ENCODE data around the gene STX2. TPM values are rescaled to one million over a fixed set of nuclear protein-coding genes. Genes with fewer than 3 reads are reported as not detected.

STX2 gene
- total RNA-seq, 1 donor from 2014 or later = 15.9 TPM

DNA sequence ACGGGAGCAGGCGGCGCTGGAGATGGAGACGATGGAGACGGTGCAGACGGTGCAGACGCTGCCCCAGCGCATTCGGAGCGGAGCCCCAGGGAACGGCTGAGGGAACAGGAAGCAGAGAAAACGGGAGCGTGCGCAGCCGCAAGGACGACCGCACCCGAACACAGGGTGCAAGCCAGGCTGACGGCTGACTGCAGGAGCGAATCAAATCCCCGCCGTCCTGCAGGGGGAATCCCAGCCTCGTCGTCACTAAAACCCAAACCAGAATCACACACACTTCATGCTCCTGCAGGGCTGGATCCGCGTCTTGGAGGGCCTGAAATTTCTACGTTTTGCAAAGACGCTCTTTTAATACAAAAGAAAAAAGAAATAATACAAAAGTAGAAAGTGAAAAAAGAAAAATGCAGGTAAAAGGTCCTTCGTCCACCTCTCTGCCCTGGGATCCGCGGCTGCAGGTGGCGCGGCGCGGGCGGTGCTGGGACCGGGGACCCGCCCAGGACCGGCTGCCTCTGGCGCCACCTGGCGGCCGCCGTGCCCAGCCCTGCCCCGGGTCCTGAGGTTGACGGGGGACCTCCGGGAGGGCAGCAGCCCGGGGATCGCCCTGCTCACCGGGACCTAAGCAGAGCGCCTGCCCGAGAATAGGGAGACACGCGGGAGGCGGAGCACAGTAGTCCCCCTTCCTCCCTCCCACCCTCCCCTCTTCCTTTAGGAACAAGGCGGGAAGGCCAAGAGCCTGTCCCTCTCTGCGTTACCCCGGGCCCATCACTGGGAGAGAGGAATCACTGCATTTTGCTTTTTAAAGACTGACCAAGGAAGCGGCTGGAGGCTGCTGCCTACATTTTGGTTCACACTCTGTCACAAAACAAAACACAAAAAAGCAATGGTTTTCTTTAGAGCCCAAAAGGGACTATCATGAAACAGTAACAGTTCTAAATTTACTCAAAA is 20.1 kb downstream of the STX2 start:
- peaks cover 5% of the 10 kb centered on the region for H3K4me1 Mint-ChIP-seq (ENCODE audit: low read depth)
- peak; percentile 72 for DNase-seq (ENCODE audit: low spot score)
- H3K36me3 Mint-ChIP-seq (ENCODE audit: low read depth) = peaks cover 21% of the 10 kb centered on the region
- no peaks in the 10 kb centered on the region for H3K27me3 Mint-ChIP-seq (ENCODE audit: insufficient read depth)
- peak overlapping the region; percentile 85 for H3K4me3 Mint-ChIP-seq
- peak overlapping the region; percentile 77 for H3K27ac Mint-ChIP-seq
- no peaks in the 10 kb centered on the region for H3K9me3 Mint-ChIP-seq
- intact Hi-C loops (cut with micrococcal nuclease) = loop anchor here (1.0 to 2.0 kb wide), 4 partner anchors 20 to 58 kb away; partner anchors contain the start of gene STX2

DNA sequence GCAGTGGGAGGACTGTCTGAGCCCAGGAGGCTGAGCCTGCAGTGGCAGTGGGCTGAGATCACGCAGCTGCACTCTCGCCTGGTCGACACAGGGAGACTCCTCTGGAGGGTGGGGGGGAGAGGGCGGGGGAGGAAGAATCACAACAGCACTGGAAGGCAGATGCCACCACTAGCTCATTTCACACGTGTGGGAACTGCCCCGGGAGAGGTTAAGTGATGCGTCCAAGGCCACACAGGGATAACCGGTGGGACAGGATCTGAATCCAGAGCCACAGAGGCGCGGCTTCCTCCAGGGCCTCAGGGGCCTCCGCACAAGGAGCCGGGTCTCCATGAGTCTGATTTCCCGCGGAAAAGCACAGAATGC is 20.8 kb downstream of the STX2 start:
- Mint-ChIP-seq H3K9me3 (no peaks in the 10 kb centered on the region), H3K27ac (peak overlapping the region; percentile 77)

GRCh38 chr12:130817804-130818203 is 21.2 kb downstream of the STX2 start:
- H3K27ac Mint-ChIP-seq = no peak overlapping the region
- H3K4me1 Mint-ChIP-seq (ENCODE audit: low read depth) = peaks cover 5% of the 10 kb centered on the region
- H3K27me3 Mint-ChIP-seq (ENCODE audit: insufficient read depth) = no peaks in the 10 kb centered on the region
- peak overlapping the region; percentile 53 for H3K4me3 Mint-ChIP-seq
- no peaks in the 10 kb centered on the region for H3K9me3 Mint-ChIP-seq
- intact Hi-C loops (cut with micrococcal nuclease) = loop anchor here (2.0 kb wide), 1 partner anchor 21 kb away; no protein-coding TSS in a partner anchor
- DNase-seq (ENCODE audit: low spot score) = no peak
- peaks cover 18% of the 10 kb centered on the region for H3K36me3 Mint-ChIP-seq (ENCODE audit: low read depth)

More for the DNA sequence above, 20.8 kb downstream of the STX2 start:
- H3K4me1 Mint-ChIP-seq (ENCODE audit: low read depth) = peaks cover 5% of the 10 kb centered on the region
- H3K27me3 Mint-ChIP-seq (ENCODE audit: insufficient read depth) = no peaks in the 10 kb centered on the region
- peaks cover 19% of the 10 kb centered on the region for H3K36me3 Mint-ChIP-seq (ENCODE audit: low read depth)
- H3K4me3 Mint-ChIP-seq = peak overlapping the region; percentile 85
- DNase-seq (ENCODE audit: low spot score) = no peak
- intact Hi-C loops (cut with micrococcal nuclease) = loop anchor here (2.0 kb wide), 1 partner anchor 21 kb away; no protein-coding TSS in a partner anchor

- DNase-seq (ENCODE audit: low spot score) = no peak
- Mint-ChIP-seq H3K36me3 (ENCODE audit: low read depth) (peaks cover 16% of the 10 kb centered on the region), H3K27me3 (ENCODE audit: insufficient read depth) (no peaks in the 10 kb centered on the region), H3K4me1 (ENCODE audit: low read depth) (peaks cover 5% of the 10 kb centered on the region), H3K27ac (no peak overlapping the region), H3K4me3 (no peak overlapping the region), H3K9me3 (no peaks in the 10 kb centered on the region)
- intact Hi-C loops (cut with micrococcal nuclease) = no loop called here
These were observed 23.0 kb downstream of the STX2 start for GRCh38 chr12:130816097-130816496.

DNA sequence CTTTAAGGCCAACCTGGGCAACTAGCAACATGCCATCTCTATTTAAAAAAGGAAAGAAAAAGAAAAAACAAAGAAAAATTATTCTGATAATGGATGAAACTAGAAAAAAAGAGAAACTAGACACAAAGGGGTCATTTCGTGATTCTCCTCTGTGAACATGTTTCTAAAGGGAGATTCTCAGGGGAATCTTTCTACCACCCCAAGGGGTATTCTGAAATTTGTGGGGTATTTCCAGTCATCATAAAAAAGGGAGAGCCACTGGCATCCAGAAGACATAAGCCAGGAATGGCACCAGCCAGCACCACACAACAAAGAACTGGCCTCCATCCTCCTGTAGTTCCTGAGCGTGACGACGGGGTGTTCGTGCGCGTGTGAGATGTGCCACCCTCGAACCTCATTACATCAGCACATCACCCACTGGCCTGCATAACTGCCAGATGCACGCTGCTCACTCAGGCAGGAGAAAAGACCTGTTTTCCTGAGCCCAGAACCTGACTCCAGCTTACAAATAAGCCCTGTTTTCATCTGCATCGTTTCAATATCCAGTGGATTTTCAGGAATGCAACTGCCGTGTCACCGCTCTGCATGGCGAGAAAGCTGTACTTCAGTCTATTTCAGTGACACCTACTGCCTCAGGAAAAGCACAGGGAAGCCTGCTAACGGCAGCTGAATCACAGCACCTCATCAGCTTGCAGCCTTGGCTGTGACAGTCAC is 23.9 kb downstream of the STX2 start:
- no peak for DNase-seq (ENCODE audit: low spot score)
- Mint-ChIP-seq H3K36me3 (ENCODE audit: low read depth) (peaks cover 15% of the 10 kb centered on the region), H3K4me1 (ENCODE audit: low read depth) (peaks cover 5% of the 10 kb centered on the region), H3K27ac (no peak overlapping the region), H3K4me3 (no peak overlapping the region), H3K9me3 (no peaks in the 10 kb centered on the region), H3K27me3 (ENCODE audit: insufficient read depth) (no peaks in the 10 kb centered on the region)
- intact Hi-C loops (cut with micrococcal nuclease) = no loop called here

DNA sequence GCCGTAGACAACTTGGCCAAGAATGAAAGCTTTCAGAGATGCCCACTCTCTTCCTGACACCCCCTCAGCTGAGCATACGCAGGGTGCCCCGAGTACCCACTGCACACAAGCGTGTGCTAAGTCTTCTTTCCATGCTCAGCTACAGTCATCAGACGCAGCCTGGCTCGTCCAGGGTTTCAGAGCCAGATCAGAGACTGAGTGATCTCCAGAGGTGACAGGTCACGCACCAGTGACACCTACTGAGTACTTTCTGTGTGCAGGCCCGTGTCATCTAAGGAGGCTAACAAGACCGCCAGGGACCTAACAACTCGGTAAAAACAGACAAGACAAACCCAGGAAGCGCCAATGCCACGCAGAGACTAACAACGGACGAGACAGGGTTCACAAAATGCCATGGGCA is 25.1 kb downstream of the STX2 start:
- Mint-ChIP-seq H3K4me1 (ENCODE audit: low read depth) (peaks cover 5% of the 10 kb centered on the region), H3K9me3 (no peaks in the 10 kb centered on the region), H3K4me3 (no peak overlapping the region), H3K27ac (no peak overlapping the region), H3K36me3 (ENCODE audit: low read depth) (peaks cover 14% of the 10 kb centered on the region), H3K27me3 (ENCODE audit: insufficient read depth) (no peaks in the 10 kb centered on the region)
- intact Hi-C loops (cut with micrococcal nuclease) = no loop called here
- DNase-seq (ENCODE audit: low spot score) = no peak

DNA sequence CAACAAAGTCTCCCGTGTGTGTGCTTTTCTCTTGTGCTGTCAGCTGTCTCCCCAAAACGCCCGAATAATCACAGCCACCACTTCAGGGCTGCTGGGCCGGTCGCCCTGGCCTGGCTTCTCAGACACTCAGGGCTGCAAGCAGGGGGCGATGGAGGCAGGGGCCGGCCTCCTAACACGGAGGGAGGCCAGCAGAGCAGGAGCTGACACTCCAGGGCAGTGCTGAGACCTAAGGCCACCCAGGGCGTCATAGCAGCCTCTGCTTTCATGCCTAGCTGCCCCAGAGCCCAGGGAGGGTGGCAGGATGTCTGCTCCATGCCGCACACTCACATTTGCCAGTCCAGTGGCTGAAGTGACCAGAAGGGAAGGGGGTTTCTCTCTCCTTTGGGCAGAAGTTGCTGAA is 25.6 kb downstream of the STX2 start:
- no peaks in the 10 kb centered on the region for H3K9me3 Mint-ChIP-seq
- peaks cover 2% of the 10 kb centered on the region for H3K4me1 Mint-ChIP-seq (ENCODE audit: low read depth)
- no peak overlapping the region for H3K27ac Mint-ChIP-seq
- H3K27me3 Mint-ChIP-seq (ENCODE audit: insufficient read depth) = no peaks in the 10 kb centered on the region
- peaks cover 15% of the 10 kb centered on the region for H3K36me3 Mint-ChIP-seq (ENCODE audit: low read depth)
- no peak overlapping the region for H3K4me3 Mint-ChIP-seq
- no peak for DNase-seq (ENCODE audit: low spot score)
- intact Hi-C loops (cut with micrococcal nuclease) = no loop called here

DNA sequence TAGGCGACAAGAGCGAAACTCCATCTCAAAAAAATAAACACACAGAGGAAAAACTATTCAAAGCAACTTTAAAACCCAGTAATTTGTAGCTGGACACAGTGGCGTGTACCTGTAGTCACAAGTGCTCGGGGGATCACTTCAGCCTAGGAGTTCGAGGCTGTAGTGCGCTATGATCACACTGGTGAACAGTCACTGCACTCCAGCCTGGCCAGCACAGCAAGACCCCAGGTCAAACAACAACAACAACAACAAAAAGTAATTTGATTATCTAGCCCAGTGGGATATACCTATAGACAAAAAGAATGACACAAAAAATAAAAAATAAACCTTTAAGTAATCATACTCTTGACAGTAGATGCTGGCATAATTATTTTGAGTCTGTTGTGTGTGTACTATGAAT is 29.3 kb downstream of the STX2 start:
- Mint-ChIP-seq H3K4me1 (ENCODE audit: low read depth) (no peaks in the 10 kb centered on the region), H3K27ac (no peak overlapping the region), H3K27me3 (ENCODE audit: insufficient read depth) (no peaks in the 10 kb centered on the region), H3K36me3 (ENCODE audit: low read depth) (peaks cover 35% of the 10 kb centered on the region), H3K9me3 (peaks cover 4% of the 10 kb centered on the region), H3K4me3 (no peak overlapping the region)
- no peak for DNase-seq (ENCODE audit: low spot score)
- intact Hi-C loops (cut with micrococcal nuclease) = no loop called here

- Mint-ChIP-seq H3K27me3 (ENCODE audit: insufficient read depth) (no peaks in the 10 kb centered on the region), H3K9me3 (peaks cover 4% of the 10 kb centered on the region), H3K27ac (no peak overlapping the region), H3K36me3 (ENCODE audit: low read depth) (peaks cover 40% of the 10 kb centered on the region), H3K4me1 (ENCODE audit: low read depth) (no peaks in the 10 kb centered on the region), H3K4me3 (no peak overlapping the region)
- intact Hi-C loops (cut with micrococcal nuclease) = no loop called here
- DNase-seq (ENCODE audit: low spot score) = no peak
These were observed 31.7 kb downstream of the STX2 start for GRCh38 chr12:130807309-130807708.

GRCh38 chr12:130806574-130806973 is 32.5 kb downstream of the STX2 start:
- no peak overlapping the region for H3K27ac Mint-ChIP-seq
- H3K27me3 Mint-ChIP-seq (ENCODE audit: insufficient read depth) = no peaks in the 10 kb centered on the region
- no peak overlapping the region for H3K4me3 Mint-ChIP-seq
- DNase-seq (ENCODE audit: low spot score) = no peak
- intact Hi-C loops (cut with micrococcal nuclease) = no loop called here
- H3K4me1 Mint-ChIP-seq (ENCODE audit: low read depth) = no peaks in the 10 kb centered on the region
- H3K36me3 Mint-ChIP-seq (ENCODE audit: low read depth) = peaks cover 37% of the 10 kb centered on the region
- peaks cover 4% of the 10 kb centered on the region for H3K9me3 Mint-ChIP-seq

GRCh38 chr12:130805635-130806034 is 33.4 kb downstream of the STX2 start:
- H3K4me3 Mint-ChIP-seq = no peak overlapping the region
- no peak for DNase-seq (ENCODE audit: low spot score)
- no peaks in the 10 kb centered on the region for H3K27me3 Mint-ChIP-seq (ENCODE audit: insufficient read depth)
- peaks cover 39% of the 10 kb centered on the region for H3K36me3 Mint-ChIP-seq (ENCODE audit: low read depth)
- H3K4me1 Mint-ChIP-seq (ENCODE audit: low read depth) = no peaks in the 10 kb centered on the region
- peaks cover 4% of the 10 kb centered on the region for H3K9me3 Mint-ChIP-seq
- no peak overlapping the region for H3K27ac Mint-ChIP-seq
- intact Hi-C loops (cut with micrococcal nuclease) = no loop called here

GRCh38 chr12:130804216-130804615 is 34.8 kb downstream of the STX2 start:
- Mint-ChIP-seq H3K4me1 (ENCODE audit: low read depth) (no peaks in the 10 kb centered on the region), H3K27ac (no peak overlapping the region), H3K4me3 (no peak overlapping the region), H3K36me3 (ENCODE audit: low read depth) (peaks cover 45% of the 10 kb centered on the region), H3K27me3 (ENCODE audit: insufficient read depth) (no peaks in the 10 kb centered on the region), H3K9me3 (peaks cover 4% of the 10 kb centered on the region)
- intact Hi-C loops (cut with micrococcal nuclease) = no loop called here
- DNase-seq (ENCODE audit: low spot score) = no peak

GRCh38 chr12:130803702-130804101 is 35.3 kb downstream of the STX2 start:
- intact Hi-C loops (cut with micrococcal nuclease) = no loop called here
- H3K36me3 Mint-ChIP-seq (ENCODE audit: low read depth) = peaks cover 47% of the 10 kb centered on the region

More at GRCh38 chr12:130803702-130804101, 35.3 kb downstream of the STX2 start:
- Mint-ChIP-seq H3K4me3 (no peak overlapping the region), H3K27me3 (ENCODE audit: insufficient read depth) (no peaks in the 10 kb centered on the region), H3K4me1 (ENCODE audit: low read depth) (no peaks in the 10 kb centered on the region), H3K27ac (no peak overlapping the region), H3K9me3 (peaks cover 4% of the 10 kb centered on the region)
- no peak for DNase-seq (ENCODE audit: low spot score)
